CD4-positive, CD25-positive, alpha-beta regulatory T cell (primary cell): ENCODE data around the gene ETV1. TPM values are rescaled to one million over a fixed set of nuclear protein-coding genes. Genes with fewer than 3 reads are reported as not detected.

ENCODE experiments used
- ATAC-seq, 2 donors: fragments of 150-1000 bp; cut with Tn5 transposase; one replicate each; pipeline ENCODE4 v1.10.0; 2021; ENCODE audit warnings: low read depth in 2 of 2, moderate number of reproducible peaks in 2 of 2, moderate library complexity in 1 of 2
- DNase-seq, 3 donors: peaks; one replicate each; pipeline versions ENCODE4 v3.0.0 to v3.0.0-alpha.2; 2012 to 2022; ENCODE audit warnings: mixed read lengths in 1 of 3
- H3K27ac ChIP-seq: one replicate; pipeline ENCODE4 v1.7.0; 2013; ENCODE audit warnings: mild to moderate bottlenecking, low read length; ENCODE audit not compliant: insufficient read depth, poor library complexity, severe bottlenecking
- H3K27me3 ChIP-seq: one replicate; pipeline ENCODE4 v1.7.0; 2013; ENCODE audit warnings: low read length; ENCODE audit not compliant: control insufficient read depth, insufficient read depth
- H3K36me3 ChIP-seq: one replicate; pipeline ENCODE4 v1.7.0; 2013; ENCODE audit warnings: mild to moderate bottlenecking, low read length, moderate library complexity; ENCODE audit not compliant: control insufficient read depth, insufficient read depth
- H3K4me1 ChIP-seq: 2 replicates; pipeline ENCODE4 v1.7.0; 2013; ENCODE audit warnings: mild to moderate bottlenecking, low read length; ENCODE audit not compliant: insufficient read depth, control insufficient read depth, poor library complexity, severe bottlenecking
- H3K4me3 ChIP-seq: one replicate; pipeline ENCODE4 v1.7.0; 2013; ENCODE audit warnings: low read depth, mild to moderate bottlenecking, low read length, moderate library complexity
- H3K9me3 ChIP-seq, 2 experiments: 1 replicate in 1 of 2; 2 replicates in 1 of 2; pipeline ENCODE4 v1.7.0; 2013; ENCODE audit warnings: low read length in 2 of 2, mild to moderate bottlenecking in 1 of 2, moderate library complexity in 1 of 2; ENCODE audit not compliant: control insufficient read depth in 2 of 2
- H3K27ac Mint-ChIP-seq, 3 donors: one replicate each; pipeline ENCODE4 v1.8.0; 2020 to 2022; ENCODE audit warnings: mild to moderate bottlenecking in 3 of 3, mixed read lengths in 3 of 3, moderate library complexity in 2 of 3
- H3K27me3 Mint-ChIP-seq: one replicate; pipeline ENCODE4 v1.8.0; 2022; ENCODE audit warnings: mild to moderate bottlenecking, mixed read lengths
- H3K36me3 Mint-ChIP-seq: one replicate; pipeline ENCODE4 v1.8.0; 2020; ENCODE audit warnings: mixed read lengths
- H3K4me1 Mint-ChIP-seq, 4 donors: one replicate each; pipeline ENCODE4 v1.8.0; 2020 to 2022; ENCODE audit warnings: mixed read lengths in 4 of 4, mild to moderate bottlenecking in 1 of 4
- H3K4me3 Mint-ChIP-seq, 4 donors: one replicate each; pipeline ENCODE4 v1.8.0; 2020 to 2022; ENCODE audit warnings: mild to moderate bottlenecking in 4 of 4, mixed read lengths in 4 of 4, moderate library complexity in 3 of 4
- H3K9me3 Mint-ChIP-seq, 7 donors: one replicate each; pipeline ENCODE4 v1.8.0; 2020 to 2022; ENCODE audit warnings: mixed read lengths in 7 of 7, mild to moderate bottlenecking in 3 of 7, moderate library complexity in 2 of 7
- polyA plus RNA-seq, 4 donors: library from polyadenylated mRNA; unstranded; fragments of 300-500 nt; fragmentation: Illumina TruSeq; gene quantifications; one replicate each; pipeline ENCODE4 v1.2.3, GENCODE V29; 2021
- total RNA-seq: library from RNA; stranded (reverse); gene quantifications from one replicate; pipeline ENCODE4 v1.2.3, GENCODE V29; 2022

Gene ETV1
- total and polyA plus RNA-seq, 5 donors from 2014 or later: 0.07 to 1.2 (median 0.48) TPM; not detected in 1

- H3K27me3 Mint-ChIP-seq: no peaks in the 10 kb centered on the region
- H3K9me3 Mint-ChIP-seq: peaks cover 0 to 7% (median 2%) of the 10 kb centered on the region in 7 donors
Observed at GRCh38 chr7:13976594-13976993, 12.9 kb downstream of the ETV1 start.

DNA sequence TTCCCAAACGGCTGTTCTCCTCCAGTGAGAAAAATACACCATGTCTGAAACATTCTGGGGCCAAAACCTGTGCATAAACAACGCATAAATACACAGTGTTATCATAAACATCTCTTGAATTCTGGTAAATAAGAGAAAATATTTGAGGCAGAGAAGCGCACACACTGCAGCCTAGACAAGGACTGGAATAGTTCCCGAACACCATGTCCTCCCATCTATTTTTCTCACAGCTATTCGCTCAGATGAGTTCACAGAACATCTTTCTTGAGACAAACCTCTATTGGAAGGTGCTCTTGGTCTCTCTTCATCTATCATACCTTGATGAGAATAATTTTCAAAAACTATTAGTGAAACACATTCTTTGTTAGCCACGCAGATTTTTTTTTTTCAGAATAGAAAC is 24.4 kb downstream of the ETV1 start:
- Histone ChIP-seq H3K4me3 (no peak overlapping the region), H3K9me3 (no peaks in the 10 kb centered on the region), H3K36me3 (no peaks in the 10 kb centered on the region), H3K4me1 (no peaks in the 10 kb centered on the region), H3K27ac (no peak overlapping the region), H3K27me3 (no peaks in the 10 kb centered on the region)
- no peak for DNase-seq
- H3K4me3 Mint-ChIP-seq: no peak overlapping the region
- no peaks in the 10 kb centered on the region for H3K36me3 Mint-ChIP-seq
- H3K4me1 Mint-ChIP-seq: no peaks in the 10 kb centered on the region
- H3K9me3 Mint-ChIP-seq: peaks cover 0 to 6% (median 0%) of the 10 kb centered on the region in 7 donors
- H3K27ac Mint-ChIP-seq: no peak overlapping the region
- H3K27me3 Mint-ChIP-seq: no peaks in the 10 kb centered on the region
- no peak for ATAC-seq

More at GRCh38 chr7:13976594-13976993, 12.9 kb downstream of the ETV1 start:
- ATAC-seq: no peak
- no peak for DNase-seq
- H3K4me1 Mint-ChIP-seq: no peaks in the 10 kb centered on the region
- H3K27ac Mint-ChIP-seq: no peak overlapping the region
- no peaks in the 10 kb centered on the region for H3K36me3 Mint-ChIP-seq
- no peak overlapping the region for H3K4me3 ChIP-seq
- H3K4me1 ChIP-seq: no peaks in the 10 kb centered on the region
- H3K27ac ChIP-seq: no peak overlapping the region
- H3K4me3 Mint-ChIP-seq: no peak overlapping the region
- no peaks in the 10 kb centered on the region for H3K36me3 ChIP-seq
- H3K27me3 ChIP-seq: no peaks in the 10 kb centered on the region
- no peaks in the 10 kb centered on the region for H3K9me3 ChIP-seq

- peaks cover 0 to 6% (median 0%) of the 10 kb centered on the region in 7 donors for H3K9me3 Mint-ChIP-seq
- H3K27ac Mint-ChIP-seq: no peak overlapping the region
Observed at GRCh38 chr7:13963925-13964324, 25.5 kb downstream of the ETV1 start.

DNA sequence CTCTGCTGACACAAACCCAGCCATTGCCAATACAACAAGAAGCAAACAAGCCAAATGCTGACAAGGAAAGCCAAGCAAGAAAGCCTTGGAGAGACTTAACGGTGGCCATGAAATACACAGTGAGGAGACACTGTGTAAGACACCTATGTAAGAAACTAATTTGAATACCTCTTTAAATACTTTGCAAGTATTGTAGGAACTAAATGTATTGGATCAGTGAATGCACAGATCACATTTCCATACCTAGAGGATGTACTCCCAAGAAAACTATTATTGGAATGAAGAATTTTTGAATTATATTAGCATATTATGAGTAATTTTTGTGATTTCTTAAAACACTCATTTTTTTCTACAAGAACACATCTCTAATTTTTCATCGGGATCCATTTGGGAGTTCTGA is 34.0 kb downstream of the ETV1 start:
- H3K4me1 ChIP-seq: no peaks in the 10 kb centered on the region
- no peaks in the 10 kb centered on the region for H3K27me3 ChIP-seq
- no peaks in the 10 kb centered on the region for H3K36me3 ChIP-seq
- H3K4me3 ChIP-seq: no peak overlapping the region
- ATAC-seq (no peak), DNase-seq (no peak)
- Mint-ChIP-seq H3K4me1 (no peaks in the 10 kb centered on the region), H3K9me3 (peaks cover 0 to 2% (median 0%) of the 10 kb centered on the region in 7 donors), H3K4me3 (no peak overlapping the region), H3K36me3 (no peaks in the 10 kb centered on the region), H3K27me3 (no peaks in the 10 kb centered on the region), H3K27ac (no peak overlapping the region)
- H3K9me3 ChIP-seq: no peaks in the 10 kb centered on the region
- H3K27ac ChIP-seq: no peak overlapping the region

More at GRCh38 chr7:13963925-13964324, 25.5 kb downstream of the ETV1 start:
- H3K4me3 Mint-ChIP-seq: no peak overlapping the region
- H3K27ac ChIP-seq: no peak overlapping the region
- no peaks in the 10 kb centered on the region for H3K36me3 Mint-ChIP-seq
- no peaks in the 10 kb centered on the region for H3K4me1 Mint-ChIP-seq
- no peaks in the 10 kb centered on the region for H3K27me3 Mint-ChIP-seq
- no peak overlapping the region for H3K4me3 ChIP-seq
- DNase-seq (no peak), ATAC-seq (no peak)
- no peaks in the 10 kb centered on the region for H3K4me1 ChIP-seq
- no peaks in the 10 kb centered on the region for H3K27me3 ChIP-seq
- H3K9me3 ChIP-seq: no peaks in the 10 kb centered on the region
- H3K36me3 ChIP-seq: no peaks in the 10 kb centered on the region

DNA sequence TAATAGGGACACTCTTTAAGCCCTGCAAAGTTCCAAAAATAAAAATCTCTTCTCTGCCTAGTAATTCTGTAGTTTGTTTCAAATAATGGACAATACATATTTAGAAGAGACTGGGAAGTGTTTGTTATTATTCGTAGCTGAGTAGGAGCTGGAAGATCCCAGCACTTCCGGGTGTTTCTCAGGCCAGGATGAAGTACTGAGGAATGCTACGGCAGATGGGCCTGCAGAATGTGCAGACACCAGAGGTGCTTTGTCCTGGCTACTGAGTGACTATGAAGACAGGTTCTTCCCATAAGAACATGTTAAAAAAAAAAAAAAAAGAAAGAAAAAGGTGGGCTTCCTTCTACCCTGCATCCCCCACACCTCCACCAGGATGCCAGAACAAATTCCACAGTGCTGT is 36.1 kb downstream of the ETV1 start:
- ATAC-seq (no peak), DNase-seq (no peak)
- Histone ChIP-seq H3K9me3 (no peaks in the 10 kb centered on the region), H3K27me3 (no peaks in the 10 kb centered on the region), H3K4me1 (no peaks in the 10 kb centered on the region), H3K27ac (no peak overlapping the region), H3K4me3 (no peak overlapping the region), H3K36me3 (no peaks in the 10 kb centered on the region)
- Mint-ChIP-seq H3K27ac (no peak overlapping the region), H3K36me3 (no peaks in the 10 kb centered on the region), H3K9me3 (peaks cover 0 to 2% (median 0%) of the 10 kb centered on the region in 7 donors), H3K4me1 (no peaks in the 10 kb centered on the region), H3K4me3 (no peak overlapping the region), H3K27me3 (no peaks in the 10 kb centered on the region)

- no peak for DNase-seq
- no peak for ATAC-seq
- H3K4me3 ChIP-seq: no peak overlapping the region
- Mint-ChIP-seq H3K36me3 (no peaks in the 10 kb centered on the region), H3K9me3 (peaks cover 0 to 3% (median 0%) of the 10 kb centered on the region in 7 donors), H3K4me1 (no peaks in the 10 kb centered on the region), H3K27ac (no peak overlapping the region), H3K27me3 (no peaks in the 10 kb centered on the region), H3K4me3 (no peak overlapping the region)
- H3K27ac ChIP-seq: no peak overlapping the region
- no peaks in the 10 kb centered on the region for H3K27me3 ChIP-seq
- no peaks in the 10 kb centered on the region for H3K4me1 ChIP-seq
- no peaks in the 10 kb centered on the region for H3K36me3 ChIP-seq
- no peaks in the 10 kb centered on the region for H3K9me3 ChIP-seq
Observed at GRCh38 chr7:13952921-13953320, 36.5 kb downstream of the ETV1 start.

- no peak overlapping the region for H3K4me3 ChIP-seq
- H3K27ac ChIP-seq: no peak overlapping the region
- H3K27ac Mint-ChIP-seq: no peak overlapping the region
- H3K36me3 ChIP-seq: no peaks in the 10 kb centered on the region
- no peaks in the 10 kb centered on the region for H3K4me1 Mint-ChIP-seq
- H3K36me3 Mint-ChIP-seq: no peaks in the 10 kb centered on the region
- peaks cover 0 to 6% (median 0%) of the 10 kb centered on the region in 7 donors for H3K9me3 Mint-ChIP-seq
- DNase-seq: no peak
- H3K4me1 ChIP-seq: no peaks in the 10 kb centered on the region
- H3K9me3 ChIP-seq: no peaks in the 10 kb centered on the region
- no peak overlapping the region for H3K4me3 Mint-ChIP-seq
- no peaks in the 10 kb centered on the region for H3K27me3 ChIP-seq
- ATAC-seq: no peak
- H3K27me3 Mint-ChIP-seq: no peaks in the 10 kb centered on the region
Observed at GRCh38 chr7:13949939-13950338, 39.5 kb downstream of the ETV1 start.

GRCh38 chr7:13949445-13949844 is 40.0 kb downstream of the ETV1 start:
- H3K4me3 Mint-ChIP-seq: no peak overlapping the region
- Histone ChIP-seq H3K36me3 (no peaks in the 10 kb centered on the region), H3K4me1 (no peaks in the 10 kb centered on the region), H3K4me3 (no peak overlapping the region), H3K27ac (no peak overlapping the region), H3K9me3 (no peaks in the 10 kb centered on the region), H3K27me3 (no peaks in the 10 kb centered on the region)
- H3K4me1 Mint-ChIP-seq: no peaks in the 10 kb centered on the region
- peaks cover 0 to 6% (median 0%) of the 10 kb centered on the region in 7 donors for H3K9me3 Mint-ChIP-seq
- no peaks in the 10 kb centered on the region for H3K27me3 Mint-ChIP-seq
- ATAC-seq: no peak
- H3K27ac Mint-ChIP-seq: no peak overlapping the region
- H3K36me3 Mint-ChIP-seq: no peaks in the 10 kb centered on the region
- no peak for DNase-seq
